Measurements from ENCODE around the gene SESTD1.
"Not testable (repeated sequence)": the region's sequence is repeated elsewhere in the genome, so short reads cannot be mapped to it uniquely, and the experiment has no call there.

Gene SESTD1

GRCh38 chr2:179237209-179237946 lies 27.3 kb downstream of the SESTD1 start:
- DNase-seq = no peak

- no peak for DNase-seq
Observed at GRCh38 chr2:179235463-179236108, 29.0 kb downstream of the SESTD1 start.

- DNase-seq = no peak
Observed at GRCh38 chr2:179234658-179235240, 29.9 kb downstream of the SESTD1 start.

- no peak for DNase-seq
Observed at GRCh38 chr2:179233626-179234430, 30.8 kb downstream of the SESTD1 start.

- DNase-seq = no peak
Observed at GRCh38 chr2:179233083-179233490, 31.5 kb downstream of the SESTD1 start.

- no peak for DNase-seq
Observed at GRCh38 chr2:179226961-179227259, 37.7 kb downstream of the SESTD1 start.

GRCh38 chr2:179226203-179226960 lies 38.2 kb downstream of the SESTD1 start:
- DNase-seq = no peak

GRCh38 chr2:179224361-179224760 lies 40.3 kb downstream of the SESTD1 start:
- no peak for DNase-seq

- DNase-seq = no peak
Observed at GRCh38 chr2:179222076-179222475, 42.6 kb downstream of the SESTD1 start.

- DNase-seq = no peak
Observed at GRCh38 chr2:179218848-179219594, 45.6 kb downstream of the SESTD1 start.

- DNase-seq = not testable (repeated sequence)
Observed at GRCh38 chr2:179214671-179215070, 50.0 kb downstream of the SESTD1 start.

GRCh38 chr2:179211355-179211754 lies 53.3 kb downstream of the SESTD1 start:
- DNase-seq = no peak

- not testable (repeated sequence) for DNase-seq
Observed at GRCh38 chr2:179208277-179208676, 56.4 kb downstream of the SESTD1 start.

GRCh38 chr2:179207047-179207446 lies 57.6 kb downstream of the SESTD1 start:
- no peak for DNase-seq

- no peak for DNase-seq
Observed at GRCh38 chr2:179201869-179202268, 62.8 kb downstream of the SESTD1 start.

- not testable (repeated sequence) for DNase-seq
Observed at GRCh38 chr2:179195926-179196590, 68.6 kb downstream of the SESTD1 start.

GRCh38 chr2:179195141-179195540 lies 69.5 kb downstream of the SESTD1 start:
- DNase-seq = no peak

- DNase-seq = no peak
Observed at GRCh38 chr2:179193759-179194394, 70.8 kb downstream of the SESTD1 start.

- no peak for DNase-seq
Observed at GRCh38 chr2:179191110-179191509, 73.5 kb downstream of the SESTD1 start.

- DNase-seq = no peak
Observed at GRCh38 chr2:179186126-179186525, 78.5 kb downstream of the SESTD1 start.

- no peak for DNase-seq
Observed at GRCh38 chr2:179184610-179185009, 80.0 kb downstream of the SESTD1 start.

All from NCI-H1436 treated with DMSO at 0.1 percent for 48 hours (cell line).